Uterus (tissue), 4 donors: ENCODE data around the gene GALNT2. TPM values are rescaled to one million over a fixed set of nuclear protein-coding genes. Genes with fewer than 3 reads are reported as not detected.

ENCODE experiments used
- DNase-seq, 2 donors: peaks; one replicate each; pipeline ENCODE4 v3.0.0-alpha.2; 2019 to 2020
- H3K27ac ChIP-seq, 2 donors: fragments of 200-600 bp; sonication (generic); 1 replicate in 1 of 2; 2 replicates in 1 of 2; pipeline ENCODE4 v1.5.1; 2016 to 2018
- H3K27me3 ChIP-seq, 2 donors: fragments of 200-600 bp; sonication (generic); one replicate each; pipeline ENCODE4 v1.5.1; 2018 to 2019; ENCODE audit warnings: control low read depth in 1 of 2
- H3K36me3 ChIP-seq, 2 donors: fragments of 200-600 bp; sonication (generic); one replicate each; pipeline ENCODE4 v1.5.1; 2019; ENCODE audit warnings: control low read depth in 1 of 2
- H3K4me1 ChIP-seq, 2 donors: fragments of 200-600 bp; sonication (generic); one replicate each; pipeline ENCODE4 v1.5.1; 2018 to 2019; ENCODE audit warnings: control low read depth in 1 of 2
- H3K4me3 ChIP-seq, 2 donors: fragments of 200-600 bp; sonication (generic); 1 replicate in 1 of 2; 2 replicates in 1 of 2; pipeline ENCODE4 v1.5.1; 2018 to 2019; ENCODE audit warnings: mild to moderate bottlenecking in 1 of 2
- H3K9me3 ChIP-seq, 2 donors: fragments of 200-600 bp; sonication (generic); one replicate each; pipeline ENCODE4 v1.5.1; 2019; ENCODE audit warnings: control low read depth in 1 of 2
- CTCF ChIP-seq, 4 experiments: fragments of 200-600 bp in 2 of 4; fragments of 450-650 bp in 2 of 4; sonication (generic) in 2 of 4; IDR thresholded peaks; one replicate each; pipeline ENCODE4 v1.5.1; 2016 to 2019; ENCODE audit warnings: antibody characterized with exemption in 4 of 4, mild to moderate bottlenecking in 2 of 4, moderate library complexity in 1 of 4
- POLR2A ChIP-seq, 2 donors: fragments of 450-650 bp; IDR thresholded peaks; one replicate each; pipeline ENCODE4 v1.6.1; 2016; ENCODE audit warnings: antibody characterized with exemption in 2 of 2, mild to moderate bottlenecking in 1 of 2, moderate library complexity in 1 of 2
- intact Hi-C: fragments of 100-400 bp; cut with DNase I; formaldehyde crosslinking; loops from one replicate; pipeline ENCODE4 v1.15.1; 2023; ENCODE audit warnings: low total_unique reads
- total RNA-seq, 4 donors: library from RNA; depleted of rRNA in 3 of 4; stranded (reverse); fragments of >200 nt in 3 of 4; gene quantifications; one replicate each; pipeline versions ENCODE4 v1.1.0 to v1.2.4, GENCODE V29; 2014 to 2023
- donor health status: DM: yes; HTN: yes; CAD: no.

The GALNT2 gene
- total RNA-seq, 4 donors from 2014 or later: 13.6 to 51.6 (median 39.6) TPM

- Histone ChIP-seq H3K27me3 (no peaks in the 10 kb centered on the region), H3K4me3 (no peak overlapping the region), H3K36me3 (no peaks in the 10 kb centered on the region), H3K27ac (no peak overlapping the region), H3K4me1 (no peaks in the 10 kb centered on the region), H3K9me3 (no peaks in the 10 kb centered on the region)
- intact Hi-C loops: no loop called here
- TF ChIP-seq POLR2A (IDR thresholded peaks at IDR 0.05): no peak
- TF ChIP-seq CTCF (IDR thresholded peaks at IDR 0.05): no peak
- no peak for DNase-seq
Measured at GRCh38 chr1:230081751-230082150, 14.7 kb downstream of the GALNT2 start.

DNA sequence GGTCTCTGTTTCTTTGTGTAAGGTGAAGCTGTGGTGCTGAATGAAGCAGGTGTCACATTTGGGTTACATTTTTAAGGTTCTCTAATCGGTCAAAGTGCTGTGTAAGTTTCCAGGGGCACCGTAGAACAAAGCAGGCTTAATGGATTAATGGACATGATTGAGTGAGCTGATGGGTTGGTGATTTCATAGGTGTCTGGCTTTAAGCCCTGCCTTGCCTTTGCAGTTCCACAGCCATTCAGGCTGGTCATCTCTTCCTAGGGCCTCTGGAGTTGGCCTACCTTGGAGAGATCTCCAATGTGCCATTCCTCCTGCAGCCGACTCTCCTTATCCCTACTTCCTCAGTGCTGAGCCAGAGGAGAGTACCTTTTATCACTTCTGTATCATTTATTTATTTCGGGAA lies 15.2 kb downstream of the GALNT2 start:
- Histone ChIP-seq H3K4me3 (no peak overlapping the region), H3K36me3 (no peaks in the 10 kb centered on the region), H3K27me3 (no peaks in the 10 kb centered on the region), H3K9me3 (no peaks in the 10 kb centered on the region), H3K27ac (no peak overlapping the region), H3K4me1 (no peaks in the 10 kb centered on the region)
- intact Hi-C loops: no loop called here
- TF ChIP-seq CTCF (IDR thresholded peaks at IDR 0.05): no peak
- TF ChIP-seq POLR2A (IDR thresholded peaks at IDR 0.05): no peak
- DNase-seq: no peak

DNA sequence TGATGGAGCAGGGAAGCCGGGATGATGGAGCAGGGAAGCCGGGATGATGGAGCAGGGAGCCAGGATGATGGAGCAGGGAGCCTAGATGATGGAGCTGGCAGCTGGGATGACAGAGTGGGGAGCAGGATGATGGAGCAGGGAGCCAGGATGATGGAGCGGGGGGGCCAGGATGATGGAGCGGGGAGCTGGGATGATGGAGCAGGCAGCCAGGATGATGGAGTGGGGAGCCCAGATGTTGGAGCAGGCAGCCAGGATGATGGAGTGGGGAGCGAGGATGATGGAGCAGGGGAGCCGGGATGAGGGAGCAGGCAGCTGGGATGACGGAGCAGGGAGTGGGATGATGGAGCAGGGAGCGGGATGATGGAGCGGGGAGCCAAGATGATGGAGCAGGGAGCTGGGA lies 16.0 kb downstream of the GALNT2 start:
- no peak overlapping the region for H3K4me3 ChIP-seq
- TF ChIP-seq CTCF (IDR thresholded peaks at IDR 0.05) (no peak), POLR2A (IDR thresholded peaks at IDR 0.05) (no peak)
- intact Hi-C loops: no loop called here
- H3K9me3 ChIP-seq: no peaks in the 10 kb centered on the region
- H3K27me3 ChIP-seq: no peaks in the 10 kb centered on the region
- no peak overlapping the region for H3K27ac ChIP-seq
- DNase-seq: no peak
- no peaks in the 10 kb centered on the region for H3K36me3 ChIP-seq
- no peaks in the 10 kb centered on the region for H3K4me1 ChIP-seq

DNA sequence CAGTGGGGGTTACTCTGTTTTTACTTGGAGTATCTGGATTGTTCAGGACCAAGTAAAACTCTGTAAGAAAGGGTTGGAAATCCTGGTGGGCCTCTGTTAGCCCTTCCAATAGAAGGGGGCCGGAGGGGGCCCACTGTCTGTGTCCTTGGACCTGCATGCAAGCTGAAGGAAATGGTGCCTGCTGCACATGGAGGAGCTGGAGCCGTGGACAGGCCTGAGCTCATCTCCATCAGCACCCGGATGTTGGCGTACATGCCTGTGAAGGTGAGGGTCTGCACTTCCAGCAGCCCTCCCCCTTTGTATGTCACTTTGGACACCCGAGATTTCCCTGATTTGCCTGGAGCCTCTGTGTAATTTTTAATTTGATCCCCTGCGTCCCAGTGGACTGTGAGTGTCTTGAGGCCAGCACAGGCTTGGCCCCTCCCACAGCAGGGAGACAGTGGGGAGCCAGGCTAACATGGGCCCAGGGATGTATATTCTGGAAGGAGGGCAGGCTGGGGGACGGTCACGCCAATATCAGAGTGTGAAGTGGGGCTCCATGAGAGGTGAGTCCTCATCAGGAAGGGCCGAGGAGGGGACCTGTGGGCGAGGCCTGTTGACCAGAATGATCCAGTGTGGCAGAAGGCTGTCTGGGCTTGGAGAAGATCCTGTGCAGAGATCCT lies 16.8 kb downstream of the GALNT2 start:
- Histone ChIP-seq H3K4me3 (no peak overlapping the region), H3K27ac (no peak overlapping the region), H3K27me3 (no peaks in the 10 kb centered on the region), H3K4me1 (no peaks in the 10 kb centered on the region), H3K36me3 (no peaks in the 10 kb centered on the region), H3K9me3 (no peaks in the 10 kb centered on the region)
- intact Hi-C loops: no loop called here
- no peak for DNase-seq
- TF ChIP-seq CTCF (IDR thresholded peaks at IDR 0.05): no peak
- TF ChIP-seq POLR2A (IDR thresholded peaks at IDR 0.05): no peak

- DNase-seq: no peak
- Histone ChIP-seq H3K4me3 (no peak overlapping the region), H3K36me3 (no peaks in the 10 kb centered on the region), H3K9me3 (no peaks in the 10 kb centered on the region), H3K4me1 (no peaks in the 10 kb centered on the region), H3K27me3 (no peaks in the 10 kb centered on the region), H3K27ac (no peak overlapping the region)
- TF ChIP-seq CTCF (IDR thresholded peaks at IDR 0.05) (no peak), POLR2A (IDR thresholded peaks at IDR 0.05) (no peak)
- intact Hi-C loops: no loop called here
Measured at GRCh38 chr1:230084408-230085177, 17.6 kb downstream of the GALNT2 start.
